NCI-H1092 (cell line): Measurements from ENCODE around the gene P2RY12.

ENCODE experiments used
- DNase-seq: peaks from one replicate; lab custom pipeline; 2025; lab: John Stamatoyannopoulos, UW

P2RY12 gene

GRCh38 chr3:151307131-151307530 lies 77.4 kb downstream of the P2RY12 start:
- DNase-seq, result no peak

GRCh38 chr3:151306168-151306810 lies 78.3 kb downstream of the P2RY12 start:
- no peak for DNase-seq

GRCh38 chr3:151305775-151306151 lies 78.8 kb downstream of the P2RY12 start:
- no peak for DNase-seq

DNA sequence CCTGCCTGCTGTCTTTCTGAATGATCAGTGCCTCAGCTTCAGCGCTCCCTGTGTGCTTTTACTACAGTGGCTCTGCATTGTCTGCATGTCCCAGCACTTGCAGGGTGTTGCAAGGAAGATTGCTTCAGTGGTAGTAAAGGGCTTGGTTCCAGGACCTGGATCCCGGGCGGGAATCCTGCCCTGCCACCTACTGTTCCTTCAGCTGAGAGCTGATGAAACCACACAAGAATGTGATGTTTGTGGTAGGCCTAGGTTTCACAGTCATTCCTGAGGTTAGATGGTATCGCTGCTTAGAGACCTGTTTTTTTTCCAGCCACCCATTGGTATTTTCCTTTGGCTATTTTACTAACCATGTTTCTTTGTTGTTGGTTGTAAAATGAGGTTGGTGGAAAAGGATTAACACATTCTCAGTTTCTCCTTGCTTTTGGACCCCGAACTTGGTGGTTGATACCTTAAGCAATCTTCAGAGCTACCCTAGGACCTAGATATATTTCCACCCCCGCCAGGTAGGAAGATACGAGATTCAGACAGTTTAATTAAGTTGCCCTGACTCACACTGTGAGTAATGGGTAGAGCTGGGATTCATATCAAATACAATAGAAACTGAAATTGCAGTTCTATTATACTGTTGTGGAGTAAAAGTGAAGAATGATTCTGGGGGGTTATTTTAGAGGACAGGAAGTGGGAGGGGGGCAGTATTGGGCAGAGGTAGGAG lies 79.3 kb downstream of the P2RY12 start:
- DNase-seq, result no peak

GRCh38 chr3:151303751-151304150 lies 80.8 kb downstream of the P2RY12 start:
- no peak for DNase-seq

GRCh38 chr3:151301787-151302186 lies 82.8 kb downstream of the P2RY12 start:
- no peak for DNase-seq

- DNase-seq, result no peak
Observed at GRCh38 chr3:151300539-151300938, 84.0 kb downstream of the P2RY12 start.

- no peak for DNase-seq
Observed at GRCh38 chr3:151299006-151299405, 85.5 kb downstream of the P2RY12 start.

- DNase-seq, result no peak
Observed at GRCh38 chr3:151297429-151297828, 87.1 kb downstream of the P2RY12 start.

DNA sequence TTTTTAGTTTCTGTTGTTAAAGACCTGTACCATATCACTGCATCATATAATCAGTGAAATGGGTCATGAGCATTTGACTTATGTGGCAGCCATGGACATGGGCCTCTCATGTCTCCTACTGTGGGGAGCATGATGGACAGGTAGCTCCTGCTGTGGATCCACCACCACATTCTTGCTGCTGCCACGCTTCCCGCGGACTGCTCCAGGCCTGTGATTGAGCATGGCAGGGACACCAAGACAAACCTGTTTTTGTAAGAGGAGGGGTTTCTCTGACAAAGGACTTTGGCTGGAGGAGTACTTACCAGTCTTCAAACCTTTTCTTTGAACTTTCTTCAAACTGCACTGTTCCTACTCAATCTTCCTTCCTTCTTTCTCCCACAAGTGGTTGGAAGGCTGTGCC lies 88.3 kb downstream of the P2RY12 start:
- DNase-seq, result no peak

GRCh38 chr3:151293127-151293526 lies 91.4 kb downstream of the P2RY12 start:
- DNase-seq, result no peak

DNA sequence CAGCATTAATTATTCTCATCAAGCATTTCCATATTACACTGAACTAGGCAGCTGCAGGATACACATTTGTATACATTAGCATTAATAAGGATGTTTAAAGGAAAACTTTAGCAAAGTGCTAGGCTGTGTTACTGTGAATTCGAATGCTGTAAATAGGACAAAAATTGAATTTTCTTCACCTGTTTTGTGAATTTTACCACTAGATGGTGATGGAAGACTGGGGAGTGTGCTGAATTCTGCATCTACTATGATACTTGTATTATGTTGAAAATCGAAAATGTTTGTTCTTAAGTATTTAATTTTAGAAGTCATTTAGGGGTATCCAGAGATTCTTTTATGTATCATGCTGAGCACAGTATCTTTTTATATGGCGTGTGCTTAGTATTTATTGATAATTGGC lies 93.9 kb downstream of the P2RY12 start:
- no peak for DNase-seq

GRCh38 chr3:151289445-151289844 lies 95.1 kb downstream of the P2RY12 start:
- no peak for DNase-seq
